ENCODE measurements around the gene MYLK.

DNA sequence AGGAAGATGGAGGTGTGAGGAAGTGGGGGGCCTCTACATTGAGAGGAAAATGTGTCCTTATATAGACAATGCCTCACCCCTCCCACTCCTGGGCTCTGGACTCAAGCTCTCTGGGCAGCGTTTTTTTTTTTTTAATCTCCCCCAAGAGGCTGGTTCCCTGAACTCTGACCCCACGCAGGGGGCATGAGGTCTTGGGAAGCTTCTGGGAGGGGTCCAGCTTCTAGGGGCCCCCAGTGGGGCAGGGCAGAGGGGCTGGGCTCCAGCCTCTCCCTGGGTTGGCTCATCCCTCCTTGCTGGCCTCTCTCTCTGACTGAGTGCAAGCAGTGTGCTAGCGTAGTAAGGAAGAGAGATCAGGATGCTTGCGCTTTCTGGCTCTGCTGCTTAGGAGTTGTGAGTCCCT, 197.9 kb downstream of the MYLK start:
- TF ChIP-seq, protein P1, sequence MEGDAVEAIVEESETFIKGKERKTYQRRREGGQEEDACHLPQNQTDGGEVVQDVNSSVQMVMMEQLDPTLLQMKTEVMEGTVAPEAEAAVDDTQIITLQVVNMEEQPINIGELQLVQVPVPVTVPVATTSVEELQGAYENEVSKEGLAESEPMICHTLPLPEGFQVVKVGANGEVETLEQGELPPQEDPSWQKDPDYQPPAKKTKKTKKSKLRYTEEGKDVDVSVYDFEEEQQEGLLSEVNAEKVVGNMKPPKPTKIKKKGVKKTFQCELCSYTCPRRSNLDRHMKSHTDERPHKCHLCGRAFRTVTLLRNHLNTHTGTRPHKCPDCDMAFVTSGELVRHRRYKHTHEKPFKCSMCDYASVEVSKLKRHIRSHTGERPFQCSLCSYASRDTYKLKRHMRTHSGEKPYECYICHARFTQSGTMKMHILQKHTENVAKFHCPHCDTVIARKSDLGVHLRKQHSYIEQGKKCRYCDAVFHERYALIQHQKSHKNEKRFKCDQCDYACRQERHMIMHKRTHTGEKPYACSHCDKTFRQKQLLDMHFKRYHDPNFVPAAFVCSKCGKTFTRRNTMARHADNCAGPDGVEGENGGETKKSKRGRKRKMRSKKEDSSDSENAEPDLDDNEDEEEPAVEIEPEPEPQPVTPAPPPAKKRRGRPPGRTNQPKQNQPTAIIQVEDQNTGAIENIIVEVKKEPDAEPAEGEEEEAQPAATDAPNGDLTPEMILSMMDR (IDR thresholded peaks at IDR 0.05), result no peak
- no peak for TF ChIP-seq POLR2A (IDR thresholded peaks at IDR 0.05)
